GM13976 (cell line): Measurements from ENCODE around the gene SNTA1.

Source experiments
- DNase-seq: peaks from one replicate; pipeline ENCODE4 v3.0.0; 2012; ENCODE audit warnings: low spot score
- CTCF ChIP-seq: IDR thresholded peaks from 2 replicates; pipeline ENCODE4 v1.5.1; 2012; ENCODE audit warnings: borderline replicate concordance, mild to moderate bottlenecking; ENCODE audit not compliant: insufficient read depth; ENCODE audit errors: extremely low read depth, missing control alignments, control extremely low read depth
- in situ Hi-C: fragments of 300-500 bp; cut with MboI; formaldehyde crosslinking; loops from one replicate; pipeline ENCODE4 v1.12.0; 2022; ENCODE audit warnings: low sequenced_read_pairs, mixed read lengths, inconsistent platforms; ENCODE audit not compliant: unreplicated experiment

Gene SNTA1

GRCh38 chr20:33419140-33419974 lies 24.2 kb downstream of the SNTA1 start:
- no peak for TF ChIP-seq CTCF
- DNase-seq = no peak
- in situ Hi-C loops = no loop called here

GRCh38 chr20:33418033-33418432 lies 25.5 kb downstream of the SNTA1 start:
- in situ Hi-C loops = no loop called here
- TF ChIP-seq CTCF = no peak
- no peak for DNase-seq

GRCh38 chr20:33415948-33416347 lies 27.6 kb downstream of the SNTA1 start:
- in situ Hi-C loops = no loop called here
- DNase-seq = no peak
- TF ChIP-seq CTCF = peak; percentile 33

- TF ChIP-seq CTCF = no peak
- DNase-seq = no peak
- in situ Hi-C loops = no loop called here
These were observed 31.1 kb downstream of the SNTA1 start for GRCh38 chr20:33412484-33412838.

GRCh38 chr20:33411711-33412483 lies 31.7 kb downstream of the SNTA1 start:
- in situ Hi-C loops = no loop called here
- DNase-seq = no peak
- no peak for TF ChIP-seq CTCF

GRCh38 chr20:33411242-33411641 lies 32.3 kb downstream of the SNTA1 start:
- DNase-seq = no peak
- in situ Hi-C loops = no loop called here

More at GRCh38 chr20:33411242-33411641, 32.3 kb downstream of the SNTA1 start:
- no peak for TF ChIP-seq CTCF
